OCI-LY7 (cell line): ENCODE measurements around the gene NOTCH3. TPM values are rescaled to one million over a fixed set of nuclear protein-coding genes. Genes with fewer than 3 reads are reported as not detected.

ENCODE experiments used
- BruUV-seq: library from RNA; stranded (reverse); fragments of 400-500 nt; replicated peaks from 2 replicates; lab custom pipeline; 2021; lab: Mats Ljungman, UMichigan
- CTCF ChIA-PET: fragments of 300-600 bp; sonication (Branson Sonifier 250); formaldehyde crosslinking; loops from one replicate; lab custom pipeline; 2022; ENCODE audit warnings: antibody characterized with exemption; ENCODE audit not compliant: unreplicated experiment; lab: Charles Lee
- POLR2A ChIA-PET: fragments of 300-600 bp; sonication (Branson Sonifier 250); formaldehyde crosslinking; loops from one replicate; lab custom pipeline; 2022; ENCODE audit warnings: antibody characterized with exemption; lab: Charles Lee
- DNase-seq: peaks from one replicate; pipeline ENCODE4 v3.0.0-alpha.2; 2015; ENCODE audit warnings: low spot score
- H2AFZ ChIP-seq: fragments of 200-600 bp; sonication (generic), shearing (Covaris generic); 2 replicates; pipeline ENCODE4 v1.6.1; 2014; ENCODE audit warnings: mild to moderate bottlenecking, antibody characterized with exemption, low read length, moderate library complexity
- H3K27ac ChIP-seq: fragments of 200-600 bp; sonication (generic); 2 replicates; pipeline ENCODE4 v1.5.1; 2014; ENCODE audit warnings: mixed run types, low read depth, mild to moderate bottlenecking, moderate library complexity, low read length, inconsistent platforms; ENCODE audit not compliant: poor library complexity, severe bottlenecking
- H3K36me3 ChIP-seq: fragments of 200-600 bp; sonication (generic); 2 replicates; pipeline ENCODE4 v1.6.1; 2014; ENCODE audit warnings: mild to moderate bottlenecking, antibody characterized with exemption, low read length, moderate library complexity, mixed read lengths; ENCODE audit not compliant: insufficient read depth
- H3K4me1 ChIP-seq: fragments of 200-600 bp; sonication (generic); 2 replicates; pipeline ENCODE4 v1.5.1; 2014; ENCODE audit warnings: mild to moderate bottlenecking, low read length; ENCODE audit not compliant: insufficient read depth, poor library complexity, severe bottlenecking
- H3K4me2 ChIP-seq: fragments of 200-600 bp; sonication (generic); 2 replicates; pipeline ENCODE4 v1.6.1; 2014; ENCODE audit warnings: mild to moderate bottlenecking, low read length
- H3K4me3 ChIP-seq: fragments of 200-600 bp; sonication (generic); 2 replicates; pipeline ENCODE4 v1.5.1; 2014; ENCODE audit warnings: mild to moderate bottlenecking, low read depth, low read length; ENCODE audit not compliant: poor library complexity, severe bottlenecking
- H3K79me2 ChIP-seq: fragments of 200-600 bp; sonication (generic); 2 replicates; pipeline ENCODE4 v1.6.1; 2016; ENCODE audit warnings: low read depth, mild to moderate bottlenecking, low read length, moderate library complexity, mixed read lengths; ENCODE audit not compliant: insufficient read depth
- H3K9me2 ChIP-seq: fragments of 200-600 bp; sonication (generic); 2 replicates; pipeline ENCODE4 v1.6.1; 2016; ENCODE audit warnings: mild to moderate bottlenecking, low read length, mixed read lengths; ENCODE audit not compliant: insufficient read depth
- H3K9me3 ChIP-seq: fragments of 200-600 bp; sonication (generic); 2 replicates; pipeline ENCODE4 v1.6.1; 2014; ENCODE audit warnings: mild to moderate bottlenecking, mixed run types, low read length, mixed read lengths
- H4K20me1 ChIP-seq: fragments of 200-600 bp; sonication (generic); 2 replicates; pipeline ENCODE4 v1.6.1; 2014; ENCODE audit warnings: mild to moderate bottlenecking, antibody characterized with exemption, low read length, moderate library complexity, mixed read lengths; ENCODE audit not compliant: insufficient read depth
- EZH2phosphoT487 ChIP-seq: fragments of 200-600 bp; sonication (generic); IDR thresholded peaks from 2 replicates; pipeline ENCODE4 v1.6.1; 2018; ENCODE audit warnings: low read depth, borderline replicate concordance, mild to moderate bottlenecking, mixed run types, antibody characterized with exemption, low read length, moderate library complexity, mixed read lengths
- intact Hi-C: fragments of 100-400 bp; cut with micrococcal nuclease; formaldehyde crosslinking; loops from one replicate; pipeline ENCODE4 v1.10.0; 2022; ENCODE audit not compliant: unreplicated experiment
- total RNA-seq, 2 experiments: library from RNA; depleted of rRNA in 1 of 2; stranded (reverse); fragments of >200 nt in 1 of 2; shearing (Covaris generic) in 1 of 2; gene quantifications; 2 replicates each; pipeline ENCODE4 v1.2.3, GENCODE V29; 2014 to 2022
- TF ChIP-seq, protein P1 (sequence below): fragments of 200-600 bp; sonication (generic); conservative IDR thresholded peaks from 2 replicates; pipeline ENCODE4 v1.5.1; 2014; ENCODE audit warnings: mild to moderate bottlenecking, antibody characterized with exemption, low read length, moderate library complexity, mixed read lengths

The NOTCH3 gene
- total RNA-seq, 2 experiments from 2014 or later: 0.25 TPM; not detected in 1

DNA sequence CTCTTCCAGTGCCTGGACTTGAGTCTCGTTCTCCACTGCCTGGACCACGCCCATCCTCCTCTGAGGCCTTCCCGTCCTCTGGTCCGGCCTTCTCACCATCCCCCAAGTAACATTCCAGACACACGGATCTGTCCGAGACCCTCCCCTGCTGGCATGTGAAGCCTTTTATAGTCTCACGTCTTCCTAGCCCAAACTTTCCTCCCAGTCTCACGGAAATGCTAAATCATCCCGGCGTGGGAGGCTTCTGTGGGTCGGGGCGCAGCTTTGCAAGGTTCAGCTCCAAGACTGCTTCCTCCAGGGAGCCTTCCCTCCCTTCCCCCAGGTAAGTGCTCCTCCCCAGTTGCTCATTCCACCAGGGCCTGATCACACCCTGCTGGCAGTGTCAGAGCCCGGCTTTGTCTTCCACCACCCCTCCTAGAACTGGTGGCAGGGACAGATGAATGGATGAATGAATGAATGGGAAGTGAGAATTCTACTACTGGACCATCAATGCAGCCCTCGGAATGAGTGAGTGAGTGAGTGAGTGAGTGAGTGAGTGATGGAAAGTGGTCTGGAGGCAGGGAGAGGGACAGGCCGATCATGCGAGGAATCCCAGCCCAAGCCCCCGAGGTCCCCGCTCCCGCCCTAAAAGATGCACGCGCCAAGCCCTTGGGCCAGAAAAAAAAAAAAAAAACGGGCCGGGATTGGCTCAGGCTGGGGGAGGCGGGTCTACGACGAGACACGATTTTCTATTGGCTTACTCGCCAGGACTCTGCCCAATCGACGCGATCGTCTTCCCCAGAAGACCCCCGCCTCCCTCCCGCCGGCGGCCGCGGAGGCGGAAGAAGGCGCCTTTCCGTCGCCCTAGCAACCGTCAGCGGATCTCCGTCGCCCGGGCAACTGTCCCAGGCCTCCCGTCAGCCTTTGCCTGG, 22.2 kb upstream of the NOTCH3 start:
- Histone ChIP-seq H3K36me3 (no peaks in the 10 kb centered on the region), H4K20me1 (no peaks in the 10 kb centered on the region), H3K4me2 (peak overlapping the region; percentile 88), H3K9me2 (no peaks in the 10 kb centered on the region), H3K4me1 (peaks cover 11% of the 10 kb centered on the region), H3K9me3 (no peaks in the 10 kb centered on the region), H3K79me2 (no peaks in the 10 kb centered on the region), H2AFZ (peak overlapping the region; percentile 88), H3K4me3 (peak overlapping the region; percentile 62), H3K27ac (no peak overlapping the region)
- ChIA-PET CTCF (no interaction called here), POLR2A (no interaction called here)
- BruUV-seq: no TSS peak
- DNase-seq: peak; percentile 95
- intact Hi-C loops: no loop called here
- TF ChIP-seq, protein P1, sequence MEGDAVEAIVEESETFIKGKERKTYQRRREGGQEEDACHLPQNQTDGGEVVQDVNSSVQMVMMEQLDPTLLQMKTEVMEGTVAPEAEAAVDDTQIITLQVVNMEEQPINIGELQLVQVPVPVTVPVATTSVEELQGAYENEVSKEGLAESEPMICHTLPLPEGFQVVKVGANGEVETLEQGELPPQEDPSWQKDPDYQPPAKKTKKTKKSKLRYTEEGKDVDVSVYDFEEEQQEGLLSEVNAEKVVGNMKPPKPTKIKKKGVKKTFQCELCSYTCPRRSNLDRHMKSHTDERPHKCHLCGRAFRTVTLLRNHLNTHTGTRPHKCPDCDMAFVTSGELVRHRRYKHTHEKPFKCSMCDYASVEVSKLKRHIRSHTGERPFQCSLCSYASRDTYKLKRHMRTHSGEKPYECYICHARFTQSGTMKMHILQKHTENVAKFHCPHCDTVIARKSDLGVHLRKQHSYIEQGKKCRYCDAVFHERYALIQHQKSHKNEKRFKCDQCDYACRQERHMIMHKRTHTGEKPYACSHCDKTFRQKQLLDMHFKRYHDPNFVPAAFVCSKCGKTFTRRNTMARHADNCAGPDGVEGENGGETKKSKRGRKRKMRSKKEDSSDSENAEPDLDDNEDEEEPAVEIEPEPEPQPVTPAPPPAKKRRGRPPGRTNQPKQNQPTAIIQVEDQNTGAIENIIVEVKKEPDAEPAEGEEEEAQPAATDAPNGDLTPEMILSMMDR: no peak
- TF ChIP-seq EZH2phosphoT487: no peak

- no TSS peak for BruUV-seq
- Histone ChIP-seq H3K27ac (no peak overlapping the region), H3K79me2 (no peaks in the 10 kb centered on the region), H3K9me2 (no peaks in the 10 kb centered on the region), H2AFZ (no peak overlapping the region), H3K4me2 (no peak overlapping the region), H3K4me3 (no peak overlapping the region), H3K4me1 (peaks cover 11% of the 10 kb centered on the region), H3K36me3 (no peaks in the 10 kb centered on the region), H3K9me3 (no peaks in the 10 kb centered on the region), H4K20me1 (no peaks in the 10 kb centered on the region)
- TF ChIP-seq EZH2phosphoT487: no peak
- TF ChIP-seq, protein P1: no peak
- ChIA-PET POLR2A (no interaction called here), CTCF (no interaction called here)
- intact Hi-C loops: no loop called here
- DNase-seq: no peak
Measured at GRCh38 chr19:15220833-15221232, 20.0 kb upstream of the NOTCH3 start.

DNA sequence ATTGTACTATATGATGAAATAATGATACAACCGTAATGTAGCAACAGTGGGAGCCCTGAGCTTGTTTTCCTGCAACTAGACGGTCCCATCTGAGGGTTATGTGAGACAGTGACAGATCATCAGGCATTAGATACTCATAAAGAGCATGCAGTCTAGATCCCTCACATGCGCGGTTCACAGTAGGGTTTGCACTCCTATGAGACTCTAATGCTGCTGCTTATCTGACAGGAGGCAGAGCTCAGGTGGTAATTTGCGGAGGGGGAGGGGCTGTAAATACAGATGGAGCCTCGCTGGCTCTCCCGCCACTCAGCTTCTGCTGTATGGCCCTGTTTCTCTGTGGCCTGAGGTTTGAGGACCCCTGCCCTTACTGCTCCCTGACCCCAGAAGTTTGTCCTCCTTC, 17.7 kb upstream of the NOTCH3 start:
- Histone ChIP-seq H3K4me1 (peaks cover 7% of the 10 kb centered on the region), H2AFZ (no peak overlapping the region), H3K4me2 (no peak overlapping the region), H3K36me3 (no peaks in the 10 kb centered on the region), H3K9me3 (no peaks in the 10 kb centered on the region), H3K27ac (no peak overlapping the region), H3K79me2 (no peaks in the 10 kb centered on the region), H3K4me3 (no peak overlapping the region), H4K20me1 (no peaks in the 10 kb centered on the region), H3K9me2 (no peaks in the 10 kb centered on the region)
- ChIA-PET POLR2A (no interaction called here), CTCF (no interaction called here)
- TF ChIP-seq, protein P1: no peak
- TF ChIP-seq EZH2phosphoT487: no peak
- no peak for DNase-seq
- intact Hi-C loops: no loop called here
- no TSS peak for BruUV-seq
